Measurements from ENCODE around the gene PSKH1. TPM values are rescaled to one million over a fixed set of nuclear protein-coding genes. Genes with fewer than 3 reads are reported as not detected.

Gene PSKH1
- total RNA-seq, 1 donor from 2014 or later: 24.1 TPM

DNA sequence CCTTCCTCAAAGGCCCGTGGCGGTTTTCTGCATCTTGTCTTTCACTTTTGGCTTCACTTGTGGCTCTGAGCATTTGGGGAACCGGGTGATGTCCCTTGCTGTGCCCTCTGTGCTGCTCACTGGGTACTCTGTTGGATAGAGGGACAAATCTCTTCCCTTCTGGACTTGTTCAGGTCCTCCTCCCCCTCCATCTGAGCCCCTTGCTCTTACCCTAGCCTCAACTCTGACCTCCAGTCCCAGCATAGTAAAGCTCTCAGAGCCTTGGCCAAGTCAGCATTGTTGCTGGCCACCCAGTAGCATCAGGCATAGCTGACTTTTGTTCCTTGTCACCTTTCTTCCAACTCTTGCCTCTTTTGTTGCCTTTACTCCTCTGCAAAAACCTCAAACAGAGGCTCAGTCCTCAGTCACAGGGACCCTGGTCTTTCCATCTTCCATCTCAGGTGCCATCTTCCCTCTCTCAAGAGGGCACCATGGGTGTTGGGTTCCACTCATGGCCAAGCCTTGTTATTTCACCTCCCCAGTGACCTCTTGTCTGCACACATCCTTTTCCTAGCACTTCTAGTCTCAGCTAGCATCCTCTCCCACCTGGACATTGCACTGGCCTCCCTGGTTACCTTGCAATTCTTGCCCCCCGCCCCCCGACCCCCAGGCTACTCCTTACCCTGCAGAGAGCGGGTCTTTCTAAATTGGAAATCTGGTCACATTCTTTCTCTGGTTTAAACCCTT lies 44.0 kb downstream of the PSKH1 start:
- intact Hi-C loops (cut with micrococcal nuclease): loop anchor here (1.0 to 5.0 kb wide), 5 partner anchors 103 to 510 kb away; partner anchors contain the start of genes PRMT7, SLC7A6OS and SMPD3

DNA sequence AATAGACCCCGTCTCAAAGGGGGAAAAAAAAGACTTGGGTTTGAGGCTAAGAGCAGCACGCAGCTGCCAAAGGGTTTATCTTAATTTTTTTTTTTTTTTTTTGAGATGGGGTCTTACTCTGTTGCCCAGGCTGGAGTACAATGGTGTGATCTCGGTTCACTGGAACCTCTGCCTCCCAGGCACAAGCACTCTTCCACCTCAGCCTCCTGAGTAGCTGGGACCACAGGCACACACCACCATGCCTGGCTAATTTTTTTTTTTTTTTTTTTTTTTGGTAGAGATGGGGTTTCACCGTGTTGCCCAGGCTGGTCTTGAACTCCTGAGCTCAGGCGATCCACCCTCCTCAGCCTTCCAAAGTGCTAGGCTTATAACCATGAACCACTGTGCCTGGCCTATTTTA lies 44.7 kb downstream of the PSKH1 start:
- intact Hi-C loops (cut with micrococcal nuclease): loop anchor here (5.0 kb wide), 3 partner anchors 290 to 510 kb away; partner anchors contain the start of genes PRMT7, SLC7A6OS and SMPD3

DNA sequence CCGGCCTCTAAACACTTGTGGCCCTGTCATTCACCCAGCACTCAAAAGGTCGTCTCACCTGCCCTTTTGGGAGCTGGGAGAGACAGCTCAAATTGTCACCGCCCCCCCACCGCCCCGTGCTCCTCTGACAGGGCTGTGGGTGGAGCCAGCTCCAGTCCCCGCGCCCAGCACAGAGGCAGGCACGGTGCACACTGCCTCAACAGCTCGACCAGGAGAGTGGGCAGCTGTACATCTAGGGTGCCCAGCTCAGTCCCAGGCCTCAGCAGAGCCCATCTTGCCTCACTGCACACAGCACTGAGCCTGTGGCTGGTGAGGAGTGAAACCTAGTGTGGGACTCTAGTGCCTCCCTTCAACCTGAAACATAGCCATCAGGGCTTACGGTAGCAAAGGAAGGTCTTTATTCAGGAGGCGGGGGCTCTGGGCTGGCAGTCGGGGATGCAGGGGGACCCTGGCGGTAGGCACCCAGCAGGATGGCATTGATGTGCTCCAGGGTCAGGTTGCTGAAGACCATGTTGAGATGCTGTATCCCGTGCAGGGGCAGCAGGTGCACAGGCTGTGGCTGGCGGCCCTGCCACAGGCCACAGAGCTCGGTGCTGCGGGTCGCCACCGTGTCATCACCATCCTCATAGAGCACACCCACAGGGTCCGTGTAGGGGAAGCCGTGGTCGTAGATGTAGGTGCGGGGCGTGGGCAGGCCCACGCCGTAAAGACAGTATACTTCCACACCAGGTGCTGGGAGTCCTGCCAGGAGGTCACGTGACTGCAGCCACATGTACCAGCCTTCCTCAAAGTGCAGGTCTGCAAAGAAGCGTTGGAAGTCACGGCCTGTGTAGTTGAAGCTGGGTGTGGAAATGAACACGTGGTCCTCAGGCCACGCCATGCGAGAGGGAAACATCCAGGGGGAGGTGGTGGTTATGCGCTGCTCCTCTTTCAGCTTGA lies 46.7 kb downstream of the PSKH1 start:
- intact Hi-C loops (cut with micrococcal nuclease): loop anchor here (5.0 kb wide), 3 partner anchors 288 to 508 kb away; partner anchors contain the start of genes PRMT7, SLC7A6OS and SMPD3

DNA sequence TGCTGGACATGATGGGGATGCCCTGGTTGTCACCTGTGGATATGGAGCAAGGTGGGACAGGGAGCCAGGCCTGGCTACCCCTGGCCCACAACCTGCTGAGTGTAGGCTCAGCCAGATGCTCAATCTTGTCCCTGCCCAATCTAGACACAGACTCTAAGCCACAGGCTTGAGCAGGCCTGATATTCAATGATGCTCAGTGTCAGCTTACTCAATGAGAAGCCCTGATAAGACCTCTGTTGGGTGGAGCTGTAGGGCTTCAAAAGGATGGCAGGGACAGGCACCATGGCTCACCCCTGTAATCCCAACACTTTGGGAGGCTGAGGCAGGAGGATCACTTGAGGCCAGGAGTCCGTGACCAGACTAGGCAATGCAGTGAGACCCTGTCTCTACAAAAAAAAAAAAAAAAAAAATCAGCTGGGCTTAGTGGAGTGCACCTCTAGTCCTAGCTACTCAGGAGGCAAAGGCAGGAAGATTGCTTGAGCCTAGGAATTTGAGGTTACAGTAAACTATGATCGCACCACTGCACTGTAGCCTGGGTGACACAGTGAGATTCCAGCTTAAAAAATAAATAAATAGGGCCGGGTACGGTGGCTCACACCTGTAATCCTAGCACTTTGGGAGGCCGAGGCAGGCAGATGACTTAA lies 47.5 kb downstream of the PSKH1 start:
- intact Hi-C loops (cut with micrococcal nuclease): no loop called here

DNA sequence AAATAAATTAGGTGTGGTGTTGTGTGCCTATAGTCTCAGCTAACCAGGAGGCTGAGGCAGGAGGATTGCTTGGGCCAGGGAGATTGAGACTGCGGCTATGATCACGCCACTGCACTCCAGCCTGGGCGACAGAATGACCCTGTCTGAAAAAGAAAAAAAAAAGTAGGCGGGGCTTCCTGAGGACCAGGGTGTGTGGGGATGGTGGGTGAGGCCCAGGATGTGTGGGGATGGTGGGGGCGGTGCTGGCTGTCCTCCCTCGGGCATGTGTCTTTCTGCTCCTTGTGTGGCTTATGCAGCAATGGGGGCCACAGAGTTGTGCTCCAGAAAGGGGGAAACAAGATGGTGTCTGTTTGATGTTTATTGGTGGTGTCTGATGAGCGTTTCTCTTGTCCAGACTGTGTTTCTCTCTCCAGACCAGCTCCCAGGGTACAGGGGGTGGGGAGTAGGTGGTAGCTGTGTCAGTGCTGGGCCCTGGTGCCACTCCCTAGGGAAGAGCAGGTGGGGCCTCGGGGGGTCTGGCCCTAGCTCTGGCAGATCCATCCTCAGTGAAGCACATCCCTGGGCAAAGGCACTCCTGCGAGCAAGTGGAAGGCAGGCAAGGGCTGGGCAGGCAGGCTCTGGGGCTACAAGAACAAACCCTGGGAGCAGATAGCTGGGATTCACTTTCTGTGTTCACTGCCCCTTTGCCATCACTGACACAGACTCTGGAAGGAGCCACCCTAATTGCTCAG lies 48.6 kb downstream of the PSKH1 start:
- intact Hi-C loops (cut with micrococcal nuclease): no loop called here

DNA sequence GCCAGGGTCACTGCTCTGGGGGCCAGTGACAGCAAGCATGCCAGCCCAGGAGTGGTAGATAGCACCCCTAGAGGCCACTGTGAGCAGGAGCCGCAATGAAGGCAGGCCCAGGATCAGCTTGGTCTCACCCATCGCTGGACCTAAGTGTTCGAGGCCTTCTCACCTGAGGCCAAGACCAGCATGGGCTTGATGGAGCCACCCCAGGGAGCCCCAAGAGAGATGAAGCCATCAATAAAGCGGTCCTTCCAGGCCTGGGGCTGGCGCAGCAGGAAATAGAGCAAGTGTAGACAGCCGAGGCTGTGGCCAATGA lies 49.1 kb downstream of the PSKH1 start:
- intact Hi-C loops (cut with micrococcal nuclease): no loop called here

DNA sequence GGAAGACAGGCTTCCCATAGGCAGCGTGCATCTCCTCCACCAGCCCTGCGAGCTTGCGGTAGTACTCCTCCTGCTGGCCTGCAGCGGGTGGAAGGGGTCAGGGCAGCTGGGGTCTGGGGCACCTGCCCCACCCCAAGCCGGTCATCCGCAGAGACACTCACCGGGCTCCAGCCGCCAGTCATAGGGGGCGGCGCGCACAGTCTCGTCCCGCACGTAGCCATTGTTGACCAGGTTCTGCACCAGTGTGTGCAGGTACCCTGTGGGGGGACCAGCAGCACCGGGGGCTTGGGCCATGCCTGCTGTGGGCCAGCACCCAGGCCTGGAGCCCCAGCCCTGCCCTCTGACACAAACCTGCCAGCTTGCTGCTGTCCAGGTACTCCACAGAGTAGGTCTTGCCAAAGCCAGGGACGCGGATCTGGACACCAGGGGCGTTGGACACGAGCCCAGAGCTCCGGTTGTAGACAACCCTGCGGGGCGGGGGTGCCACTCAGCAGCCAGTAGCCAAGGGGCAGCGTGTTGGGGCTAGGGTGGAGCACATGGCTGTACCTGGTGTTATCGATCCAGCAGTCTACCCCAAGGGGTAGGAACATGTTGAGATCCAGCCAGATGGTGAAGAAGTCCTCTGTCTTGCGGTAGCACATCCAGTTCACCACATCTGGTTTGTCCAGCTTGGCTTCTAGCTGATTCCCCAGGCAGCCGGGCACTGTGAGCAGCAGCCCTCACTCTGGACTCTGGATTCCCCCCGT lies 49.6 kb downstream of the PSKH1 start:
- intact Hi-C loops (cut with micrococcal nuclease): no loop called here

DNA sequence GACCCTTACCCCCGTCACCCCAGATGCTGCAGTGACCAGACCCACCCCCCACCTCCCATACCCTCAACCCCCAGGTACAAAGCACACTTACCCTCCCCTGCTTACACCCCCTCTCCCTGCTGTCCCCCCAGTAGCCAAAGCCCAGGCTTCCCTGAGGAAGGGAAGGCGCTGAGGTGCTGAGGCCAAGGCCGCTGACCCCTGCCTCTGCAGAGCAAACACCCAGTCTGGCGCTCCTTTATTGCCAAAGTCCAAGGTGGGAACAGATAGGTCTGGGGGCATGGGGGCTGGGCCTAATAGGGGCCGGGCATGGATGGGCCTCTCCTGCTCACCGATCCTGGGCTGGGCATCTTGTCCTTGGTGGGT lies 50.2 kb downstream of the PSKH1 start:
- intact Hi-C loops (cut with micrococcal nuclease): no loop called here

DNA sequence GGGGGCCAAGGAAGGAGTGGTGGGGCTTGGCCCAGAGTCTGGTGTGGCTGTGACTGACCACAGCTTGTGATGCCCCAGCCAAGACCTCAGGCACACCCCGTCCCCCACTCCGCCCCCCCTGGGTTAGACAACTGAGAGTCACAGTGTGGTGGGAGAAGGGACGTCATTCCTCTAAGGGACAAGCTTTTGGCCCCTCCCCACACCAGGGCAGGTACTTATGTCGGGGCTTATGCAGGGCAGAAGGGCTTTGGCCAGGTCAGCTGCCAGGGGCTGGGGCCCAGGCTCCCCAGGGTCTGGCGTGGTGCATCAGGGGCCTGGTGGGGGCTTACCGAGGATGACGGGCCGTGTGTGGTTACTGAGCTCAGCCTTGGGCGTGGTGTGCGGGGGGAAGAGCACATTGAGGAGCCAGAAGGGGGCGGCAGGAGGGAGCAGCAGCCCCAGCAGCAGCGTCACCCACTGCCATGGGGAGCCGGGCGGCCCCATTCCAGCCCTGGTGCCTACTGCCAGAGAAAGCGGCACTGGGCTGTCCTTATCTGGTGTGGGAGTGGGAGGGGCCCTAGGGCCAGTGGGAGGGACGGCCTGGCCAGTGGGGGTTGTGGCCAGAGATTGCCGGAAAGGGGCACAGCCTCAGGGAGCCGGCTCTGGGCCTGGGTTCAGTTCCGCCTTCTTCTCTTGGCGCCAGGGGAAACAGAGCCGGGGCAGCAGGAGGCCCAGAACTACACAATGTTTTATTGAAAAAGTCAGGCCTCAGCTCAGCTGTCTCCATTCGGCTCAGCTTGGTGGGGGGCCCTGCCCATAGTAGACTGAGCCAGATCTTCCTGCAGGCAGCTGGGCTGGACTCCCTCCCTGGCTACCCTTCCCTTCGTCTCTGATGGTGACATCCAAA lies 50.8 kb downstream of the PSKH1 start, which contains the start of gene LCAT:
Gene LCAT (minus strand): TSS at position 502 of the 886 bp plus-strand sequence. CDS start 19 bp downstream, at position 483.
- intact Hi-C loops (cut with micrococcal nuclease): no loop called here

DNA sequence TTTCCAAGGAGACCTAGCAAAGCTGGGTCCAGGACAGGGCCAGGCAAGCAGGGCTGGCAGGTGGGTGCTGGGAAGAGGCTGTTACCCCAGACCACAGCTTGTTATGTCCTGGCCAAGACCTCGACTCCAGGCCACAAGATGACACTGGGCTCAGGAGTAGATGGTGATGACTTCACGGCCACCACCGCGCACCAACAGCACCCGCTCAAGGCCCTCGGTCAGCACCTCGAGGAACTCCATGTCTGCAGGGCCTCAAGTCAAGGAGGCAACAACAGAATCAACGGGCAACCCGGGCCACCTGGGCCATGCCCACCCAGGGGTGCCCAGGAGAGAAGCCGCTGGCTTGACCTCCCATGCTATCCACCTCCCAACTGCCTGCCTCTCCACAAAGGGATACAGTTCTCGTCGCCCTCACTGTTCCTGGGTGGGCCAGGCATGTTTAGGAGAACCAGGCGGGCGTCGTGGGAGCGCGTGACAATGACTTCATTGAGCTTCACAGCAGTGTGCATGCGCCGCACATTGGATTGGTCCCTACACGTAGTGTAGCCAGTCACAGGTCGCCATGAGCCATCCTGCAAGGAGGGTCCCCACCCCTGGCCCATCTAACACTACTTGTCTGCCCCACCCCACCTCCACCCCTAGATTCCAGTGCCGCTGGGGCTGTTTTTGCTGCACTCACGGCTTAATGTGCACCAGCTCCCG lies 51.8 kb downstream of the PSKH1 start:
- intact Hi-C loops (cut with micrococcal nuclease): no loop called here

DNA sequence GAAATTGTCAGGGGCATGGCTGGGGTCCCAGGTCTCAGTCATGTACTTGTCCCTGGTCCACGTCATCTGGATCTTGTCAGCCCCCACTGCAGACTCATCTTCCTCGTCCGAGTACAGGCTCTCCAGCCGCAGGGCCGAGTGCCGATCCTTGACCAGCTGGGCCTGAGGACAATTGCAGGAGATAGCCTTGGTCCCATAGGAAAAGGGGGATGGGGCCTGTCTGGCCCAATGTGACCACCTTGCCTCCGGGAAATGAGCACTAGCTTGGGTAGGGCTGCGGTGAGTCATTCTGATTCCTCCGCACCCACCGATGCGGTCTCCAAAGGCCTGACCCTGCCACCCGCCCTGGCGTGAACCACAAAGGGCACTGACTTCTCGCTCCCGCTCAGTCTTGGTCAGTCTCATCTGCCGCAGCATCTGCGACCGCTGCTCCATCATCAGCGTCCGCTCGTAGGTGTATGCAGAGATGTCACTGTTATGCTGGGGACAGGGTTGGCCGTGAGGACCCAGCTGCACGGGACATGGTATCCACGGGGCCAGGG lies 52.4 kb downstream of the PSKH1 start:
- intact Hi-C loops (cut with micrococcal nuclease): no loop called here

DNA sequence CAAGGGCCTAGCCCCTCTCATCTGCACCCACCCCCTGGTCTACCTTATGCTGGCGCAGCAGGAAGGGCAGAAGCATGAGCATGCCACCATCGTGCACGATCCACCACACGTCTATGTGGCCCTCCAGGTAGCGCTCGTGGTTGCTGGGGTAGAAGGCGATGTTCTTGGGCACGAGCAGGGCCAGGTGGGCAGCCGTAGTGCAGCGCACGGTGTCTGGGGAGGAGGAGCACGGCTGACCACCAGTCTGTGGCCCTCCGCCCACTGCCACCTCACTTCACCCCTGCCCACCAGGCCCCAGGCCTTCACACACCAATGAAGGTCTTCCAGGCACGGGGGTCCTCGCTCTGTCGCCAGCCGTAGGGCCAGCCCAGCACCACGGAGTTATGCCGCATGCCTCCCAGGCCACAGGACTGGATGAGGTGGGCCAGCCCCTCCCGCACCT lies 53.1 kb downstream of the PSKH1 start:
- intact Hi-C loops (cut with micrococcal nuclease): no loop called here

DNA sequence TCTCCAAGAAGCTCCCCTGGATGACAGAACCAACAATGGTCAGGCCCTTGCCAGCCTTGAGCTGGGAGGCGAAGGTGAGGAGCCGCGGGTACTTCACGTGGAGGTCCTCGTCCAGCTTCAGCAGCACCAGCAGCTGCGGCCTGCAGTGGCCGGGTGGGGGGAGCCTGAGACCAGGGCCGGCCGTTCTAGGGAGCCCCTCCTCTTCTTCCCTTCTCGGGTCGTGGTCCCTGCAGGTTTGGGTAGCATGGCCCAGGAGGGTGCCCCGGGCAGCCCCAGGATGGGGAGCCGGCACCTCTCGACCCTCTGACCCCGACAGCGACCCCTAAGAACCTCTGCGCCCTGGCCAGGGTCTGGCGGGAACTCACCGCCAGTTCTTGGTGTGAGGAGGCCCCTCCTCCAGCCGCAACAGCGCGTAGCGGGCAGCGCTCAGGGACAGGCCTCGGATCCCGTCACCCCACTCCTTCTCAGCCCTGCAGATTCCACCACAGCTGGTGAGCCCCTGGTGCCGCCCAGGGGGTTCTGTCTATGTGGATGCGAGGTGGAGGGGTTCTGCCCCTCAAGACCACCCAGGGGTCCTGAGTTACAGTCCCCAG lies 54.0 kb downstream of the PSKH1 start:
- intact Hi-C loops (cut with micrococcal nuclease): no loop called here

DNA sequence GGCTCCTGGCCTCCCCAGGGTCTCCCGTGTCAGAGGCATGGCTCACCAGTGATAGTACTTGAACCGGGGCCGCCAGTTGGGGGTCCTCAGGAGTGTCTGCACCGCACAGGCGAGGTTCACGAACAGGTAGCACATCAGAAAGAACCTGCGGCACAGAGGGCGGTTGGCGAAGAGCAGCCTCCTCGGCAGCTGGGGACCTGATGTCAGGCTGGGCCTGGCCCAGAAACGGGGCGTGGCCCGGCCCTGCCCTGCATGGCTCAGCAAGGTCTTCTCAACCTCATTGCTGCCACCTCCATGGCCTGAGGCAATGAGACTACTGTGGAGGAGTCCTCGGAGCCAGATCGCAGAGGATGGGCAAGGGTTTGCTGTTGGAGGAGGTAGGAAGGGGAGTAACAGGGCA lies 55.0 kb downstream of the PSKH1 start:
- intact Hi-C loops (cut with micrococcal nuclease): no loop called here

DNA sequence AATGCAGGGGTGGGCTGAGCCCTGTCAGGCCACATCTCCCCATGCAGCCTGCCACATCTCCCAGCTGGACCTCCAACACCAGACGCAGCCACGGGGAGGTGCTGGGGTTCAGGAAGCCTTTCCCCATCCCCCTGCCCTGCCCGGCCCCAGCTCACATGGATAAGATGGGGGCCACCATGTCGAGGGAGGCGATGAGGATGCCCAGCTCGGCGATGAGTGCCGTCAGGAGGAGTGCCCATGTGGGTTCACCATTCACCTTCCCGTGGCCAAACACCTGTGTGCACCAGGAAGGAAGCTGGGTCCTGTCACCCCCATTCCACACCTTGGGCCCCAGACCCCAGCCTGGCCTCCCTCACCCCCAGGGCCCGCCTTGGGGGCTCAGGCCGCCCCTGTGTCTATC lies 56.6 kb downstream of the PSKH1 start:
- intact Hi-C loops (cut with micrococcal nuclease): no loop called here

DNA sequence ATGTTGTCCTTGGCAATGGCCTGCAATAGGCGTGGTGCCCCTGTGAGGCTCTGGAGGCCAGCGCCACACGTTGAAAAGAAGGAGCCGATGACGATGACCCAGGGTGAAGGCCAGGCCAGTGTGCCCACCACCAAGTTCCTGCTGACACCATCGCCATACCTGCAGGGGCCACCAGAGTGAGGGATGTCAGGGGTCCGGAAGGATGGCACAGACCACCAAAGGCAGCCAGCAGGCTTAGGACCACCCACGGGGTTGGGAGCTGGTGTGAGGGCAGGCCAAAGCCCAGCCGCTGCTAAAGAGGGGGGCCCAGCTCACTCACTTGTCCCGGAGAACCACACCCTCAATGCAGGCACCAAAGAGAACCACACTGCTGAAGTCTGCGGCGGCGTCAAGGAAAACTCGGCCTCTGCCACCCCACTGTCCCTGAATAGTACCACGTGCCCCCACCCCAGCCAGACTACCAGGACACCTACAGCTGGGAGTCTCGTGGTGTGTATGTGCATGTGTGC lies 57.3 kb downstream of the PSKH1 start:
- intact Hi-C loops (cut with micrococcal nuclease): no loop called here

DNA sequence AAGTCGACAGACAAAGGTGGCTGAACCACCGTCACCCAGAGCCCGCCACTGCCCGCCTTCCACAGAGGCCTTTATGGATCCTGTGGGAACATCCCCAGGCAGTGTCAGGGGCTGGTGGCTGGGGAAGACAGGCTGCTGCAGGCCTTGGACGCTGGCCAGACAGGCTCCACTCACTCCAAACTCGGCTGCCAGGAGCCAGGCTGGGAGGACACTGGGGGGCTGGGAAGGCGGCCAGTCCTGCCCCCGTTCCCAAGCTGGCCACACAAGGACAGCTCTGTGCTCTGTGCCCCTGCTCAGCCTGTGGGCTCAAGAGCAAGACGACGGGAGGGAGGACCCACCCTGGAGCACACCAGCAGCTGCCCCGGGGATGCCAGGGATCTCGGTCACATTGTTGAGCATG lies 58.4 kb downstream of the PSKH1 start:
- intact Hi-C loops (cut with micrococcal nuclease): no loop called here

All from T-helper 1 cell treated with Interleukin-12 subunit alpha and Interleukin-12 subunit beta and Interleukin-4 antibody, amounts not matched to agents 30 ng/mL and 1 ng/mL, for 36 hours (primary cell).